H9 (cell line): ENCODE data around the gene WFDC12. TPM values are rescaled to one million over a fixed set of nuclear protein-coding genes. Genes with fewer than 3 reads are reported as not detected.

ENCODE experiments used
- DNase-seq: peaks from one replicate; pipeline ENCODE4 v3.0.0-alpha.2; 2017
- H2AFZ ChIP-seq: one replicate; pipeline ENCODE4 v1.6.1; 2013; ENCODE audit warnings: mild to moderate bottlenecking, low read length, control low read depth, moderate library complexity
- H2AK5ac ChIP-seq: 2 replicates; pipeline ENCODE4 v1.6.1; 2013; ENCODE audit warnings: low read length, control low read depth, mixed read lengths; ENCODE audit not compliant: insufficient read length
- H2BK120ac ChIP-seq: one replicate; pipeline ENCODE4 v1.6.1; 2013; ENCODE audit warnings: low read depth, mild to moderate bottlenecking, low read length, control low read depth, inconsistent platforms; ENCODE audit not compliant: poor library complexity, severe bottlenecking
- H2BK12ac ChIP-seq: 2 replicates; pipeline ENCODE4 v1.6.1; 2013; ENCODE audit warnings: low read length, control low read depth, mixed read lengths, low read depth; ENCODE audit not compliant: insufficient read length
- H2BK15ac ChIP-seq: 2 replicates; pipeline ENCODE4 v1.6.1; 2013; ENCODE audit warnings: low read depth, low read length, control low read depth
- H2BK20ac ChIP-seq: one replicate; pipeline ENCODE4 v1.6.1; 2013; ENCODE audit warnings: low read depth, mild to moderate bottlenecking, low read length, control low read depth, inconsistent platforms; ENCODE audit not compliant: poor library complexity, severe bottlenecking
- H2BK5ac ChIP-seq: 2 replicates; pipeline ENCODE4 v1.6.1; 2013; ENCODE audit warnings: low read length, control low read depth, mixed read lengths; ENCODE audit not compliant: insufficient read length
- H3K14ac ChIP-seq: 2 replicates; pipeline ENCODE4 v1.6.1; 2013; ENCODE audit warnings: low read length, control low read depth; ENCODE audit not compliant: insufficient read depth
- H3K18ac ChIP-seq: 2 replicates; pipeline ENCODE4 v1.6.1; 2013; ENCODE audit warnings: low read depth, mild to moderate bottlenecking, mixed read lengths, low read length, control low read depth; ENCODE audit not compliant: insufficient read length
- H3K23ac ChIP-seq: 2 replicates; pipeline ENCODE4 v1.6.1; 2013; ENCODE audit warnings: low read length, control low read depth, mixed read lengths, low read depth; ENCODE audit not compliant: insufficient read length
- H3K23me2 ChIP-seq: 2 replicates; pipeline ENCODE4 v1.6.1; 2013; ENCODE audit warnings: low read depth, mild to moderate bottlenecking, mixed read lengths, low read length, control low read depth; ENCODE audit not compliant: insufficient read length, poor library complexity, severe bottlenecking
- H3K27ac ChIP-seq: 2 replicates; pipeline ENCODE4 v1.5.1; 2013; ENCODE audit warnings: low read length, control low read depth, mixed read lengths, low read depth; ENCODE audit not compliant: insufficient read length
- H3K27me3 ChIP-seq: 2 replicates; pipeline ENCODE4 v1.6.1; 2013; ENCODE audit warnings: low read length, control low read depth, inconsistent platforms; ENCODE audit not compliant: insufficient read depth
- H3K4ac ChIP-seq: 2 replicates; pipeline ENCODE4 v1.6.1; 2013; ENCODE audit warnings: low read depth, mild to moderate bottlenecking, control low read depth, inconsistent platforms, low read length, moderate library complexity
- H3K4me1 ChIP-seq: 2 replicates; pipeline ENCODE4 v1.6.1; 2013; ENCODE audit warnings: low read length, control low read depth, inconsistent platforms; ENCODE audit not compliant: insufficient read depth
- H3K4me2 ChIP-seq: 2 replicates; pipeline ENCODE4 v1.6.1; 2013; ENCODE audit warnings: low read length, control low read depth, mixed read lengths; ENCODE audit not compliant: insufficient read length, insufficient read depth
- H3K56ac ChIP-seq: 2 replicates; pipeline ENCODE4 v1.6.1; 2013; ENCODE audit warnings: low read depth, mild to moderate bottlenecking, mixed read lengths, low read length, control low read depth; ENCODE audit not compliant: insufficient read length
- H3K79me1 ChIP-seq: 2 replicates; pipeline ENCODE4 v1.6.1; 2013; ENCODE audit warnings: low read depth, mild to moderate bottlenecking, moderate library complexity, low read length, control low read depth, inconsistent platforms; ENCODE audit not compliant: insufficient read depth, poor library complexity, severe bottlenecking
- H3K79me2 ChIP-seq: 2 replicates; pipeline ENCODE4 v1.6.1; 2013; ENCODE audit warnings: low read length, control low read depth, inconsistent platforms; ENCODE audit not compliant: insufficient read depth
- H3K9ac ChIP-seq: 2 replicates; pipeline ENCODE4 v1.6.1; 2013; ENCODE audit warnings: low read length, control low read depth, mixed read lengths; ENCODE audit not compliant: insufficient read length; ENCODE audit errors: extremely low read depth
- H3K9me3 ChIP-seq: one replicate; pipeline ENCODE4 v1.6.1; 2013; ENCODE audit warnings: low read depth, low read length, inconsistent platforms; ENCODE audit not compliant: control insufficient read depth
- H3T11ph ChIP-seq: one replicate; pipeline ENCODE4 v1.6.1; 2013; ENCODE audit warnings: mild to moderate bottlenecking, low read length, control low read depth, inconsistent platforms
- H4K20me1 ChIP-seq: one replicate; pipeline ENCODE4 v1.6.1; 2013; ENCODE audit not compliant: control insufficient read depth, insufficient read length, insufficient read depth
- H4K5ac ChIP-seq: 2 replicates; pipeline ENCODE4 v1.6.1; 2013; ENCODE audit warnings: low read depth, mild to moderate bottlenecking, mixed read lengths, low read length, control low read depth; ENCODE audit not compliant: insufficient read length
- H4K8ac ChIP-seq: replicated peaks from 2 replicates; pipeline ENCODE4 v1.6.1; 2013; ENCODE audit warnings: low read length, control low read depth, mixed read lengths, low read depth; ENCODE audit not compliant: insufficient read length
- H4K91ac ChIP-seq: 2 replicates; pipeline ENCODE4 v1.6.1; 2013; ENCODE audit warnings: low read depth, mild to moderate bottlenecking, moderate library complexity, mixed read lengths, low read length, control low read depth; ENCODE audit not compliant: insufficient read length
- H3K27ac Mint-ChIP-seq, 3 experiments: 2 replicates in 2 of 3; 3 replicates in 1 of 3; pipeline ENCODE4 v1.8.0; 2020 to 2021; ENCODE audit warnings: mixed read lengths in 3 of 3, mild to moderate bottlenecking in 1 of 3, moderate library complexity in 1 of 3
- H3K27me3 Mint-ChIP-seq: 2 replicates; pipeline ENCODE4 v1.8.0; 2021; ENCODE audit warnings: low read depth, mild to moderate bottlenecking, moderate library complexity, mixed read lengths
- H3K36me3 Mint-ChIP-seq, 3 experiments: 2 replicates in 2 of 3; 3 replicates in 1 of 3; pipeline ENCODE4 v1.8.0; 2020 to 2021; ENCODE audit warnings: low read depth in 3 of 3, mixed read lengths in 3 of 3; ENCODE audit not compliant: insufficient read depth in 1 of 3
- H3K4me1 Mint-ChIP-seq, 2 experiments: 2 replicates each; pipeline ENCODE4 v1.8.0; 2020; ENCODE audit warnings: mixed read lengths in 2 of 2
- H3K4me3 Mint-ChIP-seq, 2 experiments: 2 replicates in 1 of 2; 3 replicates in 1 of 2; pipeline ENCODE4 v1.8.0; 2020 to 2021; ENCODE audit warnings: mild to moderate bottlenecking in 2 of 2, mixed read lengths in 2 of 2, moderate library complexity in 1 of 2
- H3K9me3 Mint-ChIP-seq, 2 experiments: 2 replicates in 1 of 2; 3 replicates in 1 of 2; pipeline ENCODE4 v1.8.0; 2020; ENCODE audit warnings: mild to moderate bottlenecking in 2 of 2, mixed read lengths in 2 of 2, moderate library complexity in 1 of 2
- WGBS: extraction: QIAGEN DNeasy Blood & Tissue Kit; methylation state at CpG from one replicate; pipeline ENCODE4 v1.1.7; 2013; ENCODE audit warnings: missing lambda C conversion rate, low lambda C conversion rate, mixed read lengths; ENCODE audit not compliant: insufficient read length; ENCODE audit errors: extremely low coverage; 5-methylcytosine and 5-hydroxymethylcytosine counted together
- total RNA-seq: library from RNA; stranded (reverse); gene quantifications from 2 replicates; pipeline ENCODE4 v1.2.1, GENCODE V29; 2021
- TF ChIP-seq, protein P1 (sequence below): fragments of 200-600 bp; sonication (generic); conservative IDR thresholded peaks from 3 replicates; pipeline ENCODE4 v1.8.0; 2021; ENCODE audit warnings: antibody characterized with exemption, mild to moderate bottlenecking

The WFDC12 gene
- total RNA-seq, 1 experiment from 2014 or later, result not detected

GRCh38 chr20:45157962-45158361, 33.7 kb upstream of the WFDC12 start:
- H3K4me1 Mint-ChIP-seq, result no peaks in the 10 kb centered on the region
- H3K4me2 ChIP-seq, result no peak overlapping the region
- WGBS, result no CpG with 5 or more reads among the region's 1 CpG

More at GRCh38 chr20:45157962-45158361, 33.7 kb upstream of the WFDC12 start:
- Histone ChIP-seq H4K91ac (no peak overlapping the region), H2AFZ (no peak overlapping the region), H3K9me3 (no peaks in the 10 kb centered on the region), H2BK15ac (no peak overlapping the region), H3K9ac (no peak overlapping the region), H2AK5ac (no peak overlapping the region), H2BK12ac (no peak overlapping the region), H3T11ph (no peak overlapping the region), H3K27ac (no peak overlapping the region), H3K56ac (no peak overlapping the region), H3K14ac (no peak overlapping the region), H4K8ac (no peak overlapping the region), H3K27me3 (no peaks in the 10 kb centered on the region), H4K5ac (no peak overlapping the region), H4K20me1 (no peaks in the 10 kb centered on the region), H2BK20ac (no peak overlapping the region), H3K23me2 (no peaks in the 10 kb centered on the region), H3K79me1 (no peaks in the 10 kb centered on the region), H3K18ac (no peak overlapping the region), H3K4me1 (no peaks in the 10 kb centered on the region), H3K4ac (no peak overlapping the region), H3K79me2 (no peaks in the 10 kb centered on the region), H2BK120ac (no peak overlapping the region), H3K23ac (no peak overlapping the region), H2BK5ac (no peak overlapping the region)
- no peak overlapping the region for H3K27ac Mint-ChIP-seq
- no peaks in the 10 kb centered on the region; a peak in 1 of 7 replicates for H3K36me3 Mint-ChIP-seq
- H3K9me3 Mint-ChIP-seq, result peaks cover 16 to 30% of the 10 kb centered on the region in 2 experiments
- TF ChIP-seq, protein P1, sequence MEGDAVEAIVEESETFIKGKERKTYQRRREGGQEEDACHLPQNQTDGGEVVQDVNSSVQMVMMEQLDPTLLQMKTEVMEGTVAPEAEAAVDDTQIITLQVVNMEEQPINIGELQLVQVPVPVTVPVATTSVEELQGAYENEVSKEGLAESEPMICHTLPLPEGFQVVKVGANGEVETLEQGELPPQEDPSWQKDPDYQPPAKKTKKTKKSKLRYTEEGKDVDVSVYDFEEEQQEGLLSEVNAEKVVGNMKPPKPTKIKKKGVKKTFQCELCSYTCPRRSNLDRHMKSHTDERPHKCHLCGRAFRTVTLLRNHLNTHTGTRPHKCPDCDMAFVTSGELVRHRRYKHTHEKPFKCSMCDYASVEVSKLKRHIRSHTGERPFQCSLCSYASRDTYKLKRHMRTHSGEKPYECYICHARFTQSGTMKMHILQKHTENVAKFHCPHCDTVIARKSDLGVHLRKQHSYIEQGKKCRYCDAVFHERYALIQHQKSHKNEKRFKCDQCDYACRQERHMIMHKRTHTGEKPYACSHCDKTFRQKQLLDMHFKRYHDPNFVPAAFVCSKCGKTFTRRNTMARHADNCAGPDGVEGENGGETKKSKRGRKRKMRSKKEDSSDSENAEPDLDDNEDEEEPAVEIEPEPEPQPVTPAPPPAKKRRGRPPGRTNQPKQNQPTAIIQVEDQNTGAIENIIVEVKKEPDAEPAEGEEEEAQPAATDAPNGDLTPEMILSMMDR, result no peak
- no peak overlapping the region for H3K4me3 Mint-ChIP-seq
- H3K27me3 Mint-ChIP-seq, result peaks cover 7% of the 10 kb centered on the region
- DNase-seq, result no peak
